G401 (cell line): ENCODE results near the gene KLK12. TPM values are rescaled to one million over a fixed set of nuclear protein-coding genes. Genes with fewer than 3 reads are reported as not detected.
"Not testable (repeated sequence)": the region's sequence is repeated elsewhere in the genome, so short reads cannot be mapped to it uniquely, and the experiment has no call there.

Experiments used
- DNase-seq: peaks from one replicate; pipeline ENCODE4 v3.0.0-alpha.2; 2015; ENCODE audit warnings: low spot score
- in situ Hi-C: cut with HindIII; loops from 2 replicates; pipeline ENCODE4 v1.10.0; 2016; ENCODE audit warnings: low sequenced_read_pairs, mixed read lengths
- total RNA-seq: library from RNA; depleted of rRNA; stranded (reverse); fragments of >200 nt; shearing (Covaris generic); gene quantifications from 2 replicates; pipeline ENCODE4 v1.2.3, GENCODE V29; 2014; rRNA removed

KLK12 gene
- total RNA-seq, 1 experiment from 2014 or later: not detected

GRCh38 chr19:51000426-51000825 lies 34.4 kb downstream of the KLK12 start:
- in situ Hi-C loops: no loop called here
- DNase-seq: no peak

- in situ Hi-C loops: no loop called here
Measured at GRCh38 chr19:50998686-50999085, 36.1 kb downstream of the KLK12 start.

GRCh38 chr19:50998061-50998460 lies 36.7 kb downstream of the KLK12 start:
- no peak for DNase-seq
- in situ Hi-C loops: no loop called here

More at GRCh38 chr19:50998686-50999085, 36.1 kb downstream of the KLK12 start:
- DNase-seq: no peak

GRCh38 chr19:50994129-50994528 lies 40.7 kb downstream of the KLK12 start:
- in situ Hi-C loops: no loop called here

GRCh38 chr19:50992666-50993035 lies 42.2 kb downstream of the KLK12 start:
- DNase-seq: no peak
- in situ Hi-C loops: no loop called here

More at GRCh38 chr19:50994129-50994528, 40.7 kb downstream of the KLK12 start:
- DNase-seq: no peak

- DNase-seq, in situ Hi-C loops: not testable (repeated sequence)
Measured at GRCh38 chr19:50984416-50984815, 50.4 kb downstream of the KLK12 start.

- no peak for DNase-seq
- in situ Hi-C loops: no loop called here
Measured at GRCh38 chr19:50983625-50984292, 51.0 kb downstream of the KLK12 start, which contains the start of gene KLK7. TSS of gene KLK7 (minus strand) at chr19:50983917. CDS start at chr19:50982399, 1,518 bp downstream.

- in situ Hi-C loops: no loop called here
- no peak for DNase-seq
Measured at GRCh38 chr19:50982186-50982585, 52.6 kb downstream of the KLK12 start.

- in situ Hi-C loops: no loop called here
- DNase-seq: no peak
Measured at GRCh38 chr19:50981587-50982146, 53.1 kb downstream of the KLK12 start.

- in situ Hi-C loops: no loop called here
- DNase-seq: no peak
Measured at GRCh38 chr19:50980208-50980607, 54.6 kb downstream of the KLK12 start.

GRCh38 chr19:50979758-50980157 lies 55.0 kb downstream of the KLK12 start:
- no peak for DNase-seq
- in situ Hi-C loops: no loop called here

Other genes starting within 250 kb of the KLK12 start
- gene ACP4, start 244.6 kb downstream of the KLK12 start, total RNA-seq: not detected in 2 replicates
- not detected in 2 replicates for gene KLK1, start 211.2 kb downstream of the KLK12 start, total RNA-seq
- not detected in 2 replicates for gene KLK15, start 201.4 kb downstream of the KLK12 start, total RNA-seq
- not detected in 2 replicates for gene KLK3, start 180.1 kb downstream of the KLK12 start, total RNA-seq
- not detected in 2 replicates for gene KLK2, start 161.6 kb downstream of the KLK12 start, total RNA-seq
- gene KLK4, start 123.6 kb downstream of the KLK12 start, total RNA-seq: not detected in 2 replicates
- 0.58 TPM in 1 of 2 replicates, not detected in the other for gene KLK5, start 82.0 kb downstream of the KLK12 start, total RNA-seq
- gene KLK6, start 65.4 kb downstream of the KLK12 start, total RNA-seq: not detected in 2 replicates
- gene KLK7, start 51.1 kb downstream of the KLK12 start, total RNA-seq: not detected in 2 replicates
- not detected in 2 replicates for gene KLK8, start 33.4 kb downstream of the KLK12 start, total RNA-seq
- gene KLK10, start 15.3 kb downstream of the KLK12 start, total RNA-seq: not detected in 2 replicates
- not detected in 2 replicates for gene KLK11, start 8.4 kb downstream of the KLK12 start, total RNA-seq
- not detected in 2 replicates for gene KLK13, start 30.1 kb upstream of the KLK12 start, total RNA-seq
- gene KLK14, start 47.9 kb upstream of the KLK12 start, total RNA-seq: not detected in 2 replicates
- gene CTU1, start 73.4 kb upstream of the KLK12 start, total RNA-seq: 10.1 and 16.8 TPM in 2 replicates
- gene SIGLEC9, start 89.9 kb upstream of the KLK12 start, total RNA-seq: not detected in 2 replicates
- gene SIGLEC7, start 107.3 kb upstream of the KLK12 start, total RNA-seq: not detected in 2 replicates
- gene CD33, start 190.1 kb upstream of the KLK12 start, total RNA-seq: 1.4 TPM in 1 of 2 replicates, not detected in the other
- gene SIGLECL1, start 216.1 kb upstream of the KLK12 start, total RNA-seq: not detected in 2 replicates